Neural cell (in vitro differentiated cells): ENCODE results near the gene TAS2R46. TPM values are rescaled to one million over a fixed set of nuclear protein-coding genes. Genes with fewer than 3 reads are reported as not detected.

Experiments used
- H2AFZ ChIP-seq: fragments of 200-600, 300-800 bp; sonication (generic), shearing (Covaris generic); 2 replicates; pipeline ENCODE4 v1.6.0; 2014; ENCODE audit warnings: low read depth, mild to moderate bottlenecking, antibody characterized with exemption, low read length, moderate library complexity
- H3F3A ChIP-seq: fragments of 200-600 bp; shearing (Covaris generic); 2 replicates; pipeline ENCODE4 v1.6.1; 2016; ENCODE audit warnings: mild to moderate bottlenecking, moderate library complexity, mixed read lengths, antibody characterized with exemption, low read length; ENCODE audit not compliant: insufficient read depth, poor library complexity, severe bottlenecking
- H3K27ac ChIP-seq: fragments of 200-600, 300-800 bp; sonication (generic), shearing (Covaris generic); 2 replicates; pipeline ENCODE4 v1.5.1; 2014; ENCODE audit warnings: mild to moderate bottlenecking, low read length, moderate library complexity
- H3K27me3 ChIP-seq: fragments of 300-800, 200-600 bp; sonication (generic), shearing (Covaris generic); 2 replicates; pipeline ENCODE4 v1.6.0; 2014; ENCODE audit warnings: mild to moderate bottlenecking, low read depth, low read length, moderate library complexity; ENCODE audit not compliant: insufficient read depth
- H3K36me3 ChIP-seq: fragments of 300-800, 200-600 bp; sonication (generic), shearing (Covaris generic); 2 replicates; pipeline ENCODE4 v1.5.1; 2014; ENCODE audit warnings: mild to moderate bottlenecking, antibody characterized with exemption, low read length, moderate library complexity; ENCODE audit not compliant: insufficient read depth
- H3K4me2 ChIP-seq: fragments of 300-800, 200-600 bp; sonication (generic), shearing (Covaris generic); 2 replicates; pipeline ENCODE4 v1.6.0; 2014; ENCODE audit warnings: mild to moderate bottlenecking, low read length
- H3K4me3 ChIP-seq: fragments of 300-800, 200-600 bp; sonication (generic), shearing (Covaris generic); 2 replicates; pipeline ENCODE4 v1.5.1; 2014; ENCODE audit warnings: mild to moderate bottlenecking, low read length, moderate library complexity
- H3K79me2 ChIP-seq: fragments of 200-600 bp; shearing (Covaris generic); replicated peaks from 2 replicates; pipeline ENCODE4 v1.6.0; 2014; ENCODE audit warnings: mild to moderate bottlenecking, low read length, moderate library complexity; ENCODE audit not compliant: insufficient read depth
- H3K9ac ChIP-seq: fragments of 300-800, 200-600 bp; sonication (generic), shearing (Covaris generic); 2 replicates; pipeline ENCODE4 v1.6.1; 2016; ENCODE audit warnings: mild to moderate bottlenecking, low read length, mixed read lengths
- H3K9me2 ChIP-seq: fragments of 200-600 bp; shearing (Covaris generic); 2 replicates; pipeline ENCODE4 v1.6.1; 2016; ENCODE audit warnings: mild to moderate bottlenecking, low read length, mixed read lengths; ENCODE audit not compliant: insufficient read depth
- H3K9me3 ChIP-seq: fragments of 200-600, 300-800 bp; sonication (generic), shearing (Covaris generic); 2 replicates; pipeline ENCODE4 v1.6.1; 2016; ENCODE audit warnings: mild to moderate bottlenecking, mixed run types, low read length, moderate library complexity, mixed read lengths
- H4K20me1 ChIP-seq: fragments of 200-600 bp; shearing (Covaris generic); 2 replicates; pipeline ENCODE4 v1.6.1; 2016; ENCODE audit warnings: mild to moderate bottlenecking, mixed run types; ENCODE audit not compliant: insufficient read depth
- EP300 ChIP-seq: fragments of 450-650 bp; conservative IDR thresholded peaks from 2 replicates; pipeline ENCODE4 v1.6.1; 2014; ENCODE audit warnings: antibody characterized with exemption, mild to moderate bottlenecking, moderate library complexity; ENCODE audit not compliant: poor library complexity, severe bottlenecking
- RAD21 ChIP-seq: fragments of 450-650 bp; conservative IDR thresholded peaks from 2 replicates; pipeline ENCODE4 v1.6.1; 2014; ENCODE audit warnings: antibody characterized with exemption, mild to moderate bottlenecking, moderate library complexity
- TAF1 ChIP-seq: IDR thresholded peaks from 2 replicates; pipeline ENCODE4 v1.6.1; 2012; ENCODE audit warnings: low read depth
- polyA plus RNA-seq: library from polyadenylated mRNA; depleted of rRNA; stranded (reverse); fragments of >200 nt; gene quantifications from 2 replicates; pipeline ENCODE4 v1.2.3, GENCODE V29; 2014
- small RNA-seq, 3 experiments: library from RNA; depleted of rRNA; stranded (forward); fragments of <200 nt; gene quantifications; one replicate each; pipeline ENCODE3, GENCODE V24; 2012

Gene TAS2R46
- polyA plus RNA-seq, 1 donor from 2014 or later: not detected

DNA sequence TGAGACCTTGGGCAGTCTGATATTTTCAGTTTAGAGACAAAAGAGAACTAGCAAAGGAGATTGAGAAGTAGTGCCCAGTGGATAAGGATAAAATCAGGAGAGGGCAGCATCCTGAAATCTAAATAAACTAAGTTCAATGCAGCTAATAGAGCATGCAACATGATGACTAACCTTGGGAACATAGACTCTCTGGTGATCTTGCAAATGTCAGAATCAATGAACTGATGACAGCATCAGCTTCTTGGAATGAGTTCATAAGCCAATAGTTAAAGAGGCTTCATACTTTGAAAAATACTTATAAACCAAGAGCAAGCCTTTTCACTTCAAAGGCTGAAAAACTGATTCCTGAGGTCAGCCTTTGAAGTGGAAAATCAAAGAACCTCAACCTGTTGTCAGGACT is 47.9 kb downstream of the TAS2R46 start:
- no peaks in the 10 kb centered on the region for H3K79me2 ChIP-seq
- no peaks in the 10 kb centered on the region for H3K27me3 ChIP-seq
- H3F3A ChIP-seq: no peaks in the 10 kb centered on the region
- no peaks in the 10 kb centered on the region for H3K9me2 ChIP-seq
- no peak overlapping the region for H3K27ac ChIP-seq
- no peaks in the 10 kb centered on the region for H3K9me3 ChIP-seq
- H2AFZ ChIP-seq: no peak overlapping the region
- no peak overlapping the region for H3K9ac ChIP-seq
- no peaks in the 10 kb centered on the region for H4K20me1 ChIP-seq
- H3K4me2 ChIP-seq: no peak overlapping the region
- H3K36me3 ChIP-seq: no peaks in the 10 kb centered on the region
- H3K4me3 ChIP-seq: no peak overlapping the region
- TF ChIP-seq TAF1: no peak
- TF ChIP-seq RAD21: no peak
- no peak for TF ChIP-seq EP300

Small RNAs within 50 kb of the gene (small RNA-seq; reads per million reads assigned to genes)
- 0 reads per million in 3 experiments for gene AC018630.1

Other genes starting within 250 kb of the TAS2R46 start
- gene TAS2R10, start 235.9 kb downstream of the TAS2R46 start, polyA plus RNA-seq: 3.9 and 8.3 TPM in 2 replicates
- gene PRR4, start 212.8 kb downstream of the TAS2R46 start, polyA plus RNA-seq: 4.8 and 5.0 TPM in 2 replicates
- 18.7 and 25.7 TPM in 2 replicates for gene PRH1, start 178.0 kb downstream of the TAS2R46 start, polyA plus RNA-seq
- gene TAS2R13, start 152.7 kb downstream of the TAS2R46 start, polyA plus RNA-seq: 0.52 and 0.61 TPM in 2 replicates
- not detected in 2 replicates for gene PRH2, start 133.1 kb downstream of the TAS2R46 start, polyA plus RNA-seq
- 13.5 and 14.9 TPM in 2 replicates for gene TAS2R14, start 123.0 kb downstream of the TAS2R46 start, polyA plus RNA-seq
- 2.4 TPM in 1 of 2 replicates, not detected in the other for gene TAS2R50, start 75.4 kb downstream of the TAS2R46 start, polyA plus RNA-seq
- 1.9 and 3.3 TPM in 2 replicates for gene TAS2R20, start 64.0 kb downstream of the TAS2R46 start, polyA plus RNA-seq
- gene TAS2R19, start 39.7 kb downstream of the TAS2R46 start, polyA plus RNA-seq: 5.7 and 11.2 TPM in 2 replicates
- 3.5 and 4.0 TPM in 2 replicates for gene TAS2R31, start 30.9 kb downstream of the TAS2R46 start, polyA plus RNA-seq
- gene TAS2R43, start 30.0 kb upstream of the TAS2R46 start, polyA plus RNA-seq: 0.35 and 1.1 TPM in 2 replicates
- 0.40 and 0.53 TPM in 2 replicates for gene TAS2R30, start 72.3 kb upstream of the TAS2R46 start, polyA plus RNA-seq
- gene SMIM10L1, start 108.9 kb upstream of the TAS2R46 start, polyA plus RNA-seq: 19.1 and 22.0 TPM in 2 replicates
- not detected in 2 replicates for gene TAS2R42, start 124.6 kb upstream of the TAS2R46 start, polyA plus RNA-seq
- not detected in 2 replicates for gene PRB3, start 207.4 kb upstream of the TAS2R46 start, polyA plus RNA-seq
- not detected in 2 replicates for gene PRB4, start 248.1 kb upstream of the TAS2R46 start, polyA plus RNA-seq